MV-4-11 (cell line): ENCODE measurements around the gene PLB1.
A peak's percentile ranks its signal among the peaks of the same experiment; 100 is the strongest.
"Not testable (repeated sequence)": the region's sequence is repeated elsewhere in the genome, so short reads cannot be mapped to it uniquely, and the experiment has no call there.

Experiments used
- DNase-seq: peaks from one replicate; lab custom pipeline; 2025; lab: John Stamatoyannopoulos, UW

PLB1 gene

DNA sequence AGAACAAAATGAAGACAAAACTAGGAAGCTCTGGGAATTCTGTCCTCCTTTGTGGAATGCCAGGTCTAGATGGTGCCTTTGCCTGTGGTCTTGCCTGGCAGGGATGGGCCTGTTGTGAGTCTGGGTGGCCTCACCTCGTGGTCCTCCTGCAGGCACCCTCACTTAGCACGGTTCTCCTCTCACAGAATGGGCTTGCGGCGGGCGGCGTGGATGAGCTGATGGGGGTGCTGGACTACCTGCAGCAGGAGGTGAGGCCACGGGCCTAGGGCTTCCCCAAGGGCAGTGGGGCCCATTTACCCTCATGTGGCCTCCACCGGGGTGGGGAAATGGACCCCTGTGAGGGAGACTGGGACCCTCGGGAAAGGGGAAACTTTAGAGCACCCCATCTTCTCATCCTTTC is 42.3 kb downstream of the PLB1 start:
- no peak for DNase-seq

DNA sequence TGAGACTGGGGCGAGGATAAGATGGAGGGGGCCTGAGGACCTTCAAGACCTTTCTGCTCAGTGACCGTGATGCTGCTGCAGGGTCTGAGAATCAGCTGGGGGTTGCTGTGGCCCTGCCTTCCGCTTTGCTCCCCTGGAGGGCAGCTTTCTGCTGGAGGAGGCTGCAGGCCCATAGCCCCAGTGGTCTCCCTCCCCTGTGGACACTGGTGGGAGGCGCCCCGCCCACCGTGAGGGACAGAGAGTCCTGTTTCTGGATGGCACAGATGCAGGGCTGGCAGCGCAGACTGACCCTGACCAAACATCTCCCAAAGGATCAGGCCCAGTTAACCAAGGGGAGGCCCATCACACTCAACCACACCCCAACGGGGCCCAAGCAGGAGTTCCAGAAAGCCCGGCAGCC is 42.8 kb downstream of the PLB1 start:
- DNase-seq, result no peak

DNA sequence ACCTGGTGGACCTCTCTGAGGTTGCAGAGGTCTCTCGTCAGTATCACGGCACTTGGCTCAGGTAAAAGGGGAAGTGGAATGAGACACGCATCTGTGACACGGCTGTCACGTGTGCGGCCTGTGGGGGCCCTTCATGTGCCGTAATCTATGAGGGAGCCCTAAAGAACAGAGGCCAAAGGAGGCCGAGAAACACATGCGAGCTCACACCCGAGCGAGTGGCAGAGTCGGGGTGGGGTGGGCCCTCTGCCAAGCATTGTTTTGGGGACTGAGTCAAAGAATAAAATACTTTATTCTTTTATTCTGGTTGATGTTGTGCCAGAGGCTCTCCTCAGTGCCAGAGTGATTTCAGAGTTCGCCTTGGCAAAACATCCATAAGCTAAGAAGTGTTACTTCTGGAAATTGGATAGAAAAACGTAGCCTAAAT is 43.3 kb downstream of the PLB1 start:
- DNase-seq, result no peak

DNA sequence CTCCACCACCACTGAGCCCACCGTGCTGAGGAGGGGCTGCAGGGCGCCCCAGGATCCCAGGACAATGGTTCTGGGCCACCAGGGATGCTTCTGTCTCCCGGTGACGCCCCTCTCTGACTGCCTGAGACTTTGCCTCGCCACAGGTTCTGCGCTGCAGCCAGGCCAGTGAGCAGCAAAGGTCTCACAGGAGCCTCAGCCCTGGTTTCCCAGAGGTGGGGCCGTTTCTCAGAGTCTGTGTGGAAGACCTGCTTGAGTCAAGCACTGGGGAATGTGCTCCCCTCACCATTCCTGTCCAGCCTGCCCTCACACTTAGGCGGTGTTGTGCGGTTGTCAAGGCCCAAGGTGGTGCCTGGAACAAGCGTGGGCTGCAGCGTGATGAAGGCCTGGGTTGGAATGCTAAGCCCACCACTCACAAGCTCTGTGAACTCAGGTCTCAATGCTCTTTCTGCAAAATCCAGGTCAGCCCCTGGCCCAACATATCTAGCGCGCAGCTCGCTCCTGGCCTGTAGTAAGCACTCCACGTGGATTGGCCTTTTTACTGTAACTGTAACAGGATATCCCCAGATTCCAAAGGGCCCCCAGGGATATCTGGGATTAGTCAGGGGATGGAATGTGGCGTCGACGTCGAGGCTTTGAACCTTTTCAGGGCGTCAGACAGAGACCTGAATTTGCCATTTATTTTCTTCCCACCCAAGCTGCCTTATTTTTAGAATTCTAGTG is 47.6 kb downstream of the PLB1 start:
- DNase-seq, result no peak

DNA sequence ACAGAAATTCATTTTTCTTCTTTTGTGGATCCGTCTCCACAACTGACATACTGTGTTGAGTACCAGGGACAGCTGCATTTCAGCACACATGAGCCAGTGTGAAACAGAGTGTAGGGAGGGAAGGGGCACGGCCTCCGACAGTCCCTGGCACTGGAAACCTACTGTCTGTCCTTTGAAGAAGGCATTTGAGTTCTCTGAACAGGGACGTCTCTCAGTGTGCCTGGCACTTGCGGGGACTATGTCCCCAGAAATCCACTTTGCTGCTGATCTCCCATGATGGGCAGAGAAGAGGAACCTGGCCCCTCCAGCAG is 48.1 kb downstream of the PLB1 start:
- DNase-seq, result no peak

DNA sequence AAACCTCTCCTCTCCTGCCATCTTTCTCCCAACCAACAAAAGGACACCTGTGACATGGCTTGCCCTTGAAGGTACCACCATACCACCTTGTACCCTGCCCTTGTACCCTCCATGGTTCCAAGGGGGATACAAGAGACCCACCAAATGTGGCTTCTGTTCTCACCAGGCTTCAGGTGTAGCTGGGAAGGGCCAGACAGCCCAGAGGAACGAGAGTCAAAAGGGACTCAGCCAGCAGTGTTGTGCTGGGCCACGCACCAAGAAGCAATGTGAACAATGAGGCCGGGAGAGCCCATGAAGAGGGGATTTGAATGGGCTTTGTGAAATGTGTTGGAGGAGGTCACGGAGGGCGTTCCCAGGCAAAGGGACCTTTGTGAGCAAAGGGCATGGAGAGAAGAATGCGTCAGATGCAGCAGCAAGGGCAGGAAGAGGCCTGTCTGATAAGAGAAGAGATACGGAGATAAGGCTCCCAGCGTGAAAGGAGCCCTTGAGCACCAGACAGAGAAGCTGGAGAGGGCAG is 48.6 kb downstream of the PLB1 start:
- DNase-seq, result no peak

DNA sequence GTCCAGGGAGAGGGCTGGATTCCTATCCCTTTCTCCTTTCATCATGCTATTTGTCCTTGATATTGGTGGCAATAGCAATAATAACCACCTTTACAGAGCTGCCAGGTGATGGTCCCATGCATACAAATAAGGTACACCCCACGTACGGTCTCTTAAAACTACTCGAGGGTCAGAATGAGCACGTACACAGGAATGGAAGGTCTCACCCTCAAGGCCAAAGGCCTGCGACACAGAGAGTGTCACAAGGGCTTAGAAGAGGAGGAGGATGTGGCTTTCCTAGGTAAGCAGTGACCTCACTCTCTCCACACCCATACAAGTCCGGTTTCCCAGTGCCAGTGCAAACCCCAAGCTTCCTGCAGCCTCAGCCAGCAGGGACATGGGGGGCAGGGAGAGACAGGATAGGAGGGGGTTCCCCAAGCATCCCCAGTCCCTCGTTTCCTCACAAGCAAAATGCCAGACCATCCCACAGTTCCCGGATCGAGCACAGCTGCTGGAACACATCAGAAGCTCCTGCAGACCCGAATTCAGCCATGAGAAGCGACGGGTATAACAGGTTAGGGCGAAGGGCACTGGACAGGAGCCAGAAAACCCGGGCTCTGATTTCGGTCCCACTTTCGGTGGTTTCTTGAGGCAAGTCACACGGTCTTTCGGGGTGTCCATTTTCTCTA is 49.2 kb downstream of the PLB1 start:
- no peak for DNase-seq

DNA sequence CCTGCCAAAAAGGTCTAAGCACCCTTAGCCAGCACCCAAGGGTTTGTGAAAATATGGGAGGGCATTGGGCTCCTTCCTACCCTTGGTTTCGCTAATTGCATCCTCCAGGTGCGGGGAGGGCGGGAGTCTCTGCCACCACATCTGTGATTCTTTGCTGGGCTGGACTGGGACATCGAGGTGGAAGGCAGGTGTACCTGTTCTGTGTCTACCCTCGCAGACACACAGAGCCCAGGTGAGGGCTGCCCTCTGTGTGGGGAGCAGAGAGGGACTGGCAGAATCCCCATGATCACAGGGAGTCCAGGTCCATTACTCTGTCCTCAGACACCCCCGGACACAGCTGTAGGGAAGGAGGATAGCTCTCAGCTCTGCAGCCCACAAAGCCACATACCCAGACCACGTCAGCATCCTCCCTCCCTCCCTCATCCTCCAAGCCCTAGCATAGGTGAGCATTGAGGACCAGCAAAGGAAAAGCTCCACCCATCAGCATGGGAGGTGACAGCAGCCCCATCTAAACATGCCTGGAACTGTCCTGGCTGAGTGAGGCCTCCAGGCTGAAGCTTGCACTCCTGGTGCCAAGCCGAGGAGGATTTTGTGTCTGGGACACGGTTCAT is 49.8 kb downstream of the PLB1 start:
- no peak for DNase-seq

DNA sequence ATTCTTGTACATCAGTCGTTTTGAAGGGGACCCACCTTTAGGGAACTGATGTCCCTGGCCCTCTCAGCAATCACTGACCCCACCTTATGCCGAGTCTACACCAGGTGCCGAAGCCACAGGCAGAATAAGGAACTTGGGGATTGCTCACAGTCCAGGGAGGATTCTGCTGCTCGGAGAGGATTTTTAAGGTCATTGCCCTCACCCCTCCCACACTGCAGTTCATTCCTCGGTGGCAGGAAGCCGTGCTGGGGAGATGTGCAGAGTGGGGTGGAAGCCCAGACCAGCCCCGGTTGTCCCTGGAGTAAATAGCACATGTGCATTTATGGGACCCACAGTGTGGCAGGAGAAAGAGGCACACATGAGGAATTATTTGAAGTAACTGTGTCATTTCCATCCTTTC is 50.4 kb downstream of the PLB1 start:
- DNase-seq, result no peak

DNA sequence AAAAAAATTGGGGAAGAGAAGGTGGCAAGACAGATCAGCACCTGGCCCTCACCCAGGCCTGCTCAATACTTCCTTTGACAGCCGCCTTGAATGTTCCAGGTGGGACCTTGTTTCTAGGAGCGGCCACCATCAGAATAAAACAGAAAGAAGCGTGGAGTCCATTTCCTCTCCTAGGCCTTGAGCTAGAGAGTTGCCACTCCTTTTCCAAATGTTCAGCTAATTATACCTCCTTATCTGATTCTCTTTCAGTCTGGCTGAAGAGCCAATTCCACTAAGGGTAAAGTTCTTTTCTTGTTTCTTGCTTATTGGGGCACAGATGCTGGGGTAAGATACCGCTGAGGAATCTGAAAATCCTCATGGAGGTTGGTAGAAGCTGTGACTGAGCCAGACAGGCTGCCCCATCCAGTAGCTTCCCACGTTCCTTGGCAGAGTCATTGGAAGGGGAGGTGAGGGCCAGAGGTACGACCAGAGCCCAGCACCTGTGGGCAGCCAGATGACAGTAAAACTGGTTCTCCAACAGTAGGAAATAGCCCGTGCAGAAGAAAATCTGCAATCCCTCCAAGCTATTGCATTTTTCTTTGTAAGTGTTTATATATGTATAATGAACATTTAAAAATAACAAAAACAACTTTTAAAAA is 51.5 kb downstream of the PLB1 start:
- no peak for DNase-seq

DNA sequence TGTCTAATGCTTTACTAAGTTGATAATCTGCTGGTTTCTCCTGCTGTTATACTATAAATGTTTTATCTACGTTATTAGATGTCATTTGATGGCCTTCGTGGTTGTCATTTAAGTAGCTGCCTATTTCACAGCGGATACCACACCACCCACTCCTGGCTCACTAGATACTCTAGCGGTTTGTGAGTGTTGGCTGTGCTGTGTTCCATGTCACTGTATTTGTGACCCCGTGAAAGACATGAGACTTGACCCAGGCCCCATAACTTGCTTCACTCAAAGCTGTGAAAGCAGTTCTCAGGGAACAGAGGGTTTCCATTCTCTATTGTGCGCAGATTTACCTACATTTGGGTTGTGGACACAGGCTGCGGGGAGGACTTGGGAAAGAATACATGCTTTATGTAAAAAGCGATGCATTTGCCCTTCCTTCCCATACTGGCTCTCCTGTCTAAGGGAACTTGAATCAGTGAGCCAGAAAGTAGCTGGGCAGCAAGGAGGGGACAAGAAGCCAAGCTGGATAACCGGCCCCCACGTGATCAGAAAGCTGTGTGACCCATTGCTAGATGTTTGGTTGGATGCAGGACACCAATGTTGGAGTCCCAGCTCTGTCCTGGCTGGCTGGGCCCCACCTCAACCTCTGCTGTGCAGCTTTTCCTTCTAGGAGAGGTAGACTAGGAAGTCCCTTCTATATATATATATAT is 52.2 kb downstream of the PLB1 start:
- no peak for DNase-seq

DNA sequence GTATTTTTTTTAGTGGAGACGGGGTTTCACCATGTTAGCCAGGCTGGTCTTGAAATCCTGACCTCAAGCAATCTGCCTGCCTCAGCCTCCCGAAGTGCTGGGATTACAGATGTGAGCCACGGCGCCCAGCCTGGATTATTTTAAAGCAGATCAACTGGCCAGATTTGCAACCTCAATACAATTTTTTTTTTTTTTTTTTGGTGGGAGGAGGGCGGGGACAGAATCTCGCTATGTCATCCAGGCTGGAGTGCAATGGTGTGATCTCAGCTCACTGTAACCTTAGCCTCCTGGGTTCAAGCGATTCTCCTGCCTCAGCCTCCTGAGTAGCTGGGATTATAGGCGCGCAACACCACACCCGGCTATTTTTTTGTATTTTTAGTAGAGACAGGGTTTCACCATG is 54.5 kb downstream of the PLB1 start:
- not testable (repeated sequence) for DNase-seq

DNA sequence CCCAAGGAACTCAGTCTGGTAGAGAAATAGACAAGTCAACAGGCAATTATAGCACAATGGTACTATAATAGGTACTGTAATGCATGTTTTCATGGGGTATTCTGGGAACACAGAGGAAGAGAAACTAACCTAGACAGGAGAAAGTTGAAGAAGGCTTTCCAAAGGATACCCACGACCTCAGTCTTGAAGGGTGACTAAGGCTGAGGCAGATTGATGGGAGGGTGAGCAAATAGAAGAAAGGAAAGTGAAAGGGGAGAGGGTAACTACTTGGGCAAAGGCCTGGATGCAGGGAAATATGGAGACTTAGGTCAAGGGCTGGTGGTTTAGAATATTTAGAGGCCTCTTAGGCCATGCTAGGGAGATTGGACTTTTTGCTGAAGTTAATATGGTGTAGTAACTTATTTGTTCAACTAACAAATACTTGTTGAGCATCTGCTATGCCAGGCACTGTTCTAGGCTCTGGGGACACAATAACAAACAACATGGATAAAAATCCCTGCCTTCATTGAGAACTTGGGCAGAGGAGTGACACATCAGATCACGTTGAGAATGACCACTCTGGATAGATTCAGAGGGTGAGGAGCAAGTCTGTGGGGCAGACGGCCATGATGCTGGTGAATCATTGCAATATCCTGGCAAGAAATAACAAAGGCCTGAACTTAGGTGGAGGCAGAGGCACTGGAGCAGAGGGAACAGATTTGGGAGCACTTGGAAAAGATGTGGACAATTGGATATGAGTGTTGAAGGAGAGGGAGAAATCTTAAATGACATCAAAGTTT is 56.4 kb downstream of the PLB1 start:
- peak; percentile 83 for DNase-seq

DNA sequence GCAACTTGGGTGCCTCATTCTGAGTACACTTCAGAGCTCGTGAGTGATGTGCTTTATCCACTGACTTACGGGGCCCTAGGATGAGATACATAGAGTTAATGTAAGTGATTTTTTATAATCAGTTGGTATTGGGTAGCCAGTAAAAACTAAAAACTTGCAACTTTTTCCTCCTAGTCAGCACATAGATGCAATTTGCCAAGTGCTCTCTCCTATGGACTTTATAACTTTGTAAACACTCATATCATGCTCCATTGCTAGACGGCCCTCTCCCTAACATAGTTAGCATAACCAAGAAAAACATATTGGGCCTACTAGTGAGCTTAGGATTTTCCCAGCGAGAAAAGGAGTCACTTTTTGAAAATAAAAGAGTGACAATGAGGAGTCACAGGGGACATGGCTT is 60.4 kb downstream of the PLB1 start:
- DNase-seq, result no peak

DNA sequence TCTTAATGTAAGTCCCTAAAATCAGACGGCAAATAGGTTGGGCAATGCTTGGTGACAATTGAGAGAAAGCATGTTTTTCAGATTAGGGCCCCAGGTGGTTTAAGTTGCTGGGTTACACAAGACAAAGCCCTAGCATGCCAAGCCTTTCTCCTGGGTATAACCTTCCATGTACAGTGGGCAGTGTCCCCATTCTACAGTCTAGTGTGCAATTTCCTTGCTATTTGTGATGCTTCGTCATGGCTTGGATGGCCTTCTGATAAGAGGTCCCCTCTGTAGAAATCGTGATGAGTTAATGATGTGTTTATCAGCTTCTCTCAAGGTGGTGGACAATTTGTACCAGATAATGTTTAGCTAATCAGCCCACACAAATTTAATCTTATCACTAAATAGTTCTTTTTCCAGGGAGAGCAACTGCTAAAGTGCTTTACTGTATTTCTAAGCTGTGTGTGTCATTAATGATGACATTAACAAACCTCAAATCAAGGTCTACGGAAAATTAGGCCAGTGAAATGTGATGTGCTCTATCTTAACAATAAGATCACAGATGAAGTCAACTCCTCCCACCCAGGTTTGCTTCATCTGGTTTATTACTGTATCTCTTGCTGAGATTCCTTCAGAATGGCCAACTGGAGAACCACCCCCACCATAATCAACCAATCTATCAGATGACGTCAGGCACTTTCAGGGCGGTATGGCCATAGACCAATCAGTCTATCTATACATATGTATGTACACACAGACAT is 61.7 kb downstream of the PLB1 start:
- no peak for DNase-seq

DNA sequence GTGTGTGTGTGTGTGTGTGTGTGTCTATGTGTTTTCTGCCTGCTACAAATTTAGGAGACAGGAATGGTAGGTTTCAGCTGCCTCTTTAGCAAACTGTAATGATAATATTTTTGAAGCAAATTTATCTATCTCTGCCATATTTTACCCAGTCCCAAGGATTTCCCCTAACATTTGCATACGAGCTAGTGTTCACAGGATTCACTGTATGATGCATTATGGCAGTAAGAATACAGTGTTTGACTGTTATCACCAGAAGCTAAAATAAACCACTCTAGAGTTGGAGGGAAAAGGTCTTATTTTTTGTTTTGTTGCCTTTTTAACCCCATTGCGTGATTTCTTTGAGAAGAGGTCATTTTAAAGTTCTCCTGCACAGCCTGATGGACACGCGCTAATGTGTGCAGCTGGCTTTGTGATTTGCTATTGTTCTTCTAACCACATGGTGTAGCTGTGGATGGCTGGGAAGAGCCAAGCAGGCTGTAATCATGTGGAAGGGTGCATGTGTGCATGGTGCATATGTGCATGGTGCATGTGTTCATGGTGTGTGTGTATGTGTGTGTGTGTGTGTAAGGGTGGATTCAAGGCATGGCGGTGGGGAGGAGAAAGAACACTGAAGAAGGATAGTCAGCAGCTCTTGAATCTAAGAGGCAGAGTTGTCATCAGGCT is 62.4 kb downstream of the PLB1 start:
- no peak for DNase-seq

DNA sequence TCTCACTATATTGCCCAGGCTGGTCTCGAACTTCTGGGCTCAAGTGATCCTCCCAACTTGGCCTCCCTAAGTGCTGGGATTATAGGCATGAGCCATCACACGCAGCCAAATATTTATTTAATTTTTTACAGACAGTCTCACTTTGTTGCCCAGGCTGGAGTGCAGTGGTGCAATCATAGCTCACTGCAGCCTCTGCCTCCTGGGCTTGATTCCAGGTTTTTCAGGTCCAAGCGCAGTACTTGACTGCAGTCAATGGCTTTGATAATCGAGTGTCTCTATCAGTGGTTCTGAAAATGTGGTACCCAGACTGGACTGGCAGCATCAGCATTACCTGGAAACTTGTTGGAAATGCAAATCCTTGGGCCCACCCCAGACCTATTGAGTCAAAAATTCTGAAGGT is 63.1 kb downstream of the PLB1 start:
- no peak for DNase-seq

DNA sequence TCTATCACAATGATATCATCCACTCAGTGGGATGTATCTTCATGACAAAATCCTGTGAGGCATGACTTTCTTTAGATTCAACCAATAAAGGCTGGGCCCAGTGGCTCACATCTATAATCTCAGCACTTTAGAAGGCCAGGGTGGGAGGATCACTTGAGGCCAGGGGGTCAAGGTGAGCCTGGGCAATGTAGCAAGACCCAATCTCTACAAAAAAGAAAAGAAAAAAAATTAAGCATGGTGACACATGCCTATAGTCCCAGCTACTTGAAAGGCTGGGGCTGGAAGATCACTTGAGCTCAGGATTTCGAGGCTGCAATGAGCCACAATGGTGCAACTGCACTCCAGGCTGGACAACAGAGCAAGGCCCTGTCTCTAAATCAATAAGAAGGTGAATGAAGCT is 68.0 kb downstream of the PLB1 start:
- DNase-seq, result no peak

DNA sequence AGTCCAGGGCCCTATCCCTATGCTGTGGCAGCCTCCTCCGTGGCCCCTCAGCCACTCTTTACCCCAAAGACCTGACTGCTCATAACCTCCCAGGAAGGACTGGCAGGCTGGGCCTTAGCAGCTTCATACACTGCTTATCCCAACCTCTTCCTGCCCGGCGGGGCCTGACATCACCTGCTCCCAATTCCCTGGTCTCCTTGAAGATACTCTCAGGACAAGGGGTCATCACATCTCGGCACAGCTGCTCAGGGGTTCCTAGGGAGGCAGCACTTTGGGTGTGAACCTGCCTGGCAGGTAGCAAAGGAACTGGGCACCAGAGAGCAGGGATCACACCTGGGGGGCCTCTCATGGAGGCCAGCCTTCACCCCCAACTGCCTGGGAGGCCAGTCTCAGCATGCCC is 68.5 kb downstream of the PLB1 start:
- DNase-seq, result no peak

DNA sequence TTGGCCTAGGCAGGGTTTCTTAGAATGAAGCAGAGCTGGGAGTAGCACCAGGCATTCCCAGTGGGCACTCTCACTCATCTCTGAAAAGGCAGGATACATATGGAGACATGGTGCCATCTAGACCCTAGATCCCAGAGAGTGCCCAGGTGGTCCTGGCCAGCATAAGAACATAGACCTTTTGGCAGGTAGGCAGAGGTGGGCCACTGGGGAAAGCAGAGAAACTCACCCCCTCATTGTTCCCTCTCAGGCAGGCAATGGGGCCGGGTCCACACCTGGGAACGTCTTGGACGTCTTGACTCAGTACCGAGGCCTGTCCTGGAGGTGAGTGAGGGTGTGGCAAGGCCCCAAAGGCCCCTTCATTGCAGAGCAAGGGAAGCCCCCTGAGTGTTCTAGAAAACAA is 69.2 kb downstream of the PLB1 start:
- no peak for DNase-seq
